Adrenal gland (tissue), 12 donors: ENCODE data around the gene FCN1. TPM values are rescaled to one million over a fixed set of nuclear protein-coding genes. Genes with fewer than 3 reads are reported as not detected.

Source experiments
- DNase-seq, 7 donors: peaks; one replicate each; pipeline ENCODE4 v3.0.0-alpha.2; 2019 to 2020
- H3K27ac ChIP-seq, 5 donors: fragments of 200-600 bp; sonication (generic) in 4 of 5; 1 replicate in 3 of 5; 2 replicates in 2 of 5; pipeline versions ENCODE4 v1.5.1 to v1.8.0; 2016 to 2020; ENCODE audit warnings: mild to moderate bottlenecking in 1 of 5
- H3K27me3 ChIP-seq: fragments of 200-600 bp; 2 replicates; pipeline ENCODE4 v1.8.0; 2021
- H3K36me3 ChIP-seq, 2 donors: fragments of 200-600 bp; replicated peaks in 1 of 2; 1 replicate in 1 of 2; 2 replicates in 1 of 2; pipeline versions ENCODE4 v1.5.1 to v1.8.0; 2018 to 2022
- H3K4me1 ChIP-seq, 2 donors: fragments of 200-600 bp; replicated peaks in 1 of 2; 1 replicate in 1 of 2; 2 replicates in 1 of 2; pipeline versions ENCODE4 v1.5.1 to v1.8.0; 2018 to 2021
- H3K4me3 ChIP-seq, 4 donors: fragments of 200-600 bp; sonication (generic) in 3 of 4; one replicate each; pipeline ENCODE4 v1.5.1; 2016 to 2018
- H3K9me3 ChIP-seq, 3 donors: fragments of 200-600 bp; sonication (generic) in 1 of 3; replicated peaks in 1 of 3; 1 replicate in 2 of 3; 2 replicates in 1 of 3; pipeline versions ENCODE4 v1.5.1 to v1.8.0; 2016 to 2021
- CTCF ChIP-seq, 6 experiments: fragments of 450-650 bp in 4 of 6; fragments of 200-600 bp in 2 of 6; sonication (generic) in 1 of 6; IDR thresholded peaks; 1 replicate in 5 of 6; 2 replicates in 1 of 6; pipeline versions ENCODE4 v1.5.1 to v1.8.0; 2016 to 2021; ENCODE audit warnings: antibody characterized with exemption in 6 of 6, mild to moderate bottlenecking in 2 of 6, moderate library complexity in 1 of 6
- POLR2A ChIP-seq, 2 donors: fragments of 450-650 bp; IDR thresholded peaks; one replicate each; pipeline ENCODE4 v1.6.1; 2017; ENCODE audit warnings: antibody characterized with exemption in 2 of 2, mild to moderate bottlenecking in 2 of 2, moderate library complexity in 1 of 2
- WGBS, 4 donors: extraction: QIAGEN DNeasy Blood & Tissue Kit in 2 of 4; methylation state at CpG; one replicate each; pipeline versions ENCODE4 v1.1.5 to v1.1.7; 2013 to 2017; 5-methylcytosine and 5-hydroxymethylcytosine counted together
- intact Hi-C, 2 donors: fragments of 100-400 bp; cut with DNase I; formaldehyde crosslinking; loops; one replicate each; pipeline versions ENCODE4 v1.14.1 to v1.15.0; 2022 to 2023
- polyA plus RNA-seq, 3 donors: library from polyadenylated mRNA; stranded (reverse); fragments of 200-250 nt in 2 of 3; fragments of 350-450 nt in 1 of 3; fragmentation: Illumina TruSeq in 1 of 3; extraction: RNeasy Lipid Tissue Mini Kit (QIAGEN cat#74804) in 1 of 3; gene quantifications; one replicate each; pipeline ENCODE4 v1.2.3, GENCODE V29; 2013 to 2014
- total RNA-seq, 9 donors: library from RNA; depleted of rRNA in 4 of 9; stranded (reverse); fragments of >200 nt in 4 of 9; fragments of 120-200 nt in 1 of 9; fragmentation: NEBNext Ultra II Directional in 1 of 9; extraction: Animal tissue kit (Norgen Biotek cat#: 25700) in 1 of 9; gene quantifications; one replicate each; pipeline versions ENCODE4 v1.1.0 to v1.2.4, GENCODE V29; 2013 to 2023
- donor health status: healthy with polysubstance abuse.
- donor health status: Bipolar disorder and iron deficiency.
- donor health status: DM: yes; HTN: yes; CAD: no.
- donor health status: DM: no; HTN: no; CAD: no.
- donor health status: DM: no; HTN: no; CAD: no.
- donor health status: DM: yes; HTN: yes; CAD: no.

The FCN1 gene
- total and polyA plus RNA-seq, 12 donors: 0.57 to 7.0 (median 2.4) TPM; not detected in 1

DNA sequence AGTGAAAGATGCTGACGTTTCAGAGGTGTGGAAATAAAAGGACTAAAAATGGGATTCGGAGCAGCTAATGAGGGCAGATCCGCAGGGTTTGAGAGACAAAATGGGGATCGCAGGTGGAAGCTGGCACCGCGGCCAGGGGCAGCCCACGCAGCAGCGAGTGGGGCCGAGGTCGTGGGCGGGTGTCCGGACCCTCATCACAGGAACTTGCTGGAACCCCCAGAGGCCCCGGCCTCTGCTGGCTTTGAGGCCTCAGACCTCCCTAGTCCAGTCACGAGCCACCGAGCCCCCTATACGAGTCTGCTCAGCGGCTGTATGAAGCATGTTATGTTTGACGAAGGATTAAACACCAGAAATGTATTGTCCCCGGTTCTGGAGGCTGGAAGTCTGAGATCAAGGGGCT lies 45.8 kb upstream of the FCN1 start:
- Histone ChIP-seq H3K4me3 (no peak overlapping the region), H3K27ac (no peak overlapping the region), H3K27me3 (peaks cover 4% of the 10 kb centered on the region), H3K4me1 (peaks cover 0 to 5% of the 10 kb centered on the region in 2 donors), H3K36me3 (no peaks in the 10 kb centered on the region), H3K9me3 (no peaks in the 10 kb centered on the region)
- intact Hi-C loops: loop anchor here in 1 of 2 donors (10.0 kb wide), 1 partner anchor 189 kb away; no protein-coding TSS in a partner anchor
- TF ChIP-seq POLR2A (IDR thresholded peaks at IDR 0.05): no peak
- TF ChIP-seq CTCF (IDR thresholded peaks at IDR 0.05): no peak
- 91 to 96% (median 94%) methylated on average over 14 to 19 of the region's 19 CpGs for WGBS, 4 donors
- DNase-seq: no peak

GRCh38 chr9:134962973-134963364 lies 45.3 kb upstream of the FCN1 start:
- Histone ChIP-seq H3K4me3 (no peak overlapping the region), H3K36me3 (no peaks in the 10 kb centered on the region), H3K9me3 (no peaks in the 10 kb centered on the region), H3K27me3 (no peaks in the 10 kb centered on the region), H3K4me1 (peaks cover 0 to 5% of the 10 kb centered on the region in 2 donors), H3K27ac (no peak overlapping the region)
- intact Hi-C loops: loop anchor here in 1 of 2 donors (10.0 kb wide), 1 partner anchor 188 kb away; no protein-coding TSS in a partner anchor
- WGBS, 4 donors: 87 to 95% (median 93%) methylated on average over 9 to 19 of the region's 19 CpGs
- TF ChIP-seq POLR2A (IDR thresholded peaks at IDR 0.05) (no peak), CTCF (IDR thresholded peaks at IDR 0.05) (no peak)
- DNase-seq: no peak

DNA sequence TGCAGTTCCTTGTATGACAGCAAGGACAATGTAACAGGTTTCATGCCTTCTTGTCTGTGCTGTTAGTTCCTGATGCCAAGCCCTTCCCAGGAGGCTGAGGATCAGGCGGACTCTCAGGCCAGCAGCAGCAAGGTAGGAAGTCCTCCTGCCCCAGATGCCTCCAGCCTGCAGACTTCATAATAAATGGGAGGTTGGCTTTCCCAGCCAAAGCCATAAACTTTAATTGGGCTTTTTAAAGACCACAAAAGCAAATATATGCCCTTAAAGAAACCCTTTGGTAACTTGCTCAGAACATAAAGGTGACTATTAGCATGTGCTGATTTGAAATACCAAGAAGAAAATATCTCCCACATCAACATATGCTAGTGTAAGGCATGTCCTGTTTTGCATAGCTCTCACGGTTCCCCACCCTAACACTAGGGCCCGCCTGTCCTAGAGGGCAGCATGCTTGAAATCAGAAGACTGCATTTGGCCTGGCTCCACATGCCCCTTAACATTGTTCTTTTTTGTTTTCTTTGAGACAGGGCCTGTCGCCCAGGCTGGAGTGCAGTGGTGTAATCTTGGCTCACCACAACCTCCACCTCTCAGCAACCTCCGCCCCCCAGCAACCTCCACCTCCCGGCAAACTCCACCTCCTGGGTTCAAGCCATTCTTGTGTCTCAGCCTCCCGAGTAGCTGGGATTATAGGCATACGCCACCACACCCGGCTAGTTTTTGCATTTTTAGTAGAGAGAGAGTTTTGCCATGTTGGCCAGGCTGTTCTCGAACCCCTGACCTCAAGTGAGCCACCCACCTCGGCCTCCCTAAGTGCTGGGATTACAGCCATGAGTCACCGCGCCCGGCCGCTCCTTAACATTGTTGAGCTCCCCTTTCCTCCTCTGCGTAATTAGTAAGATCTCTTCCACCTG lies 44.6 kb upstream of the FCN1 start:
- H3K9me3 ChIP-seq: no peaks in the 10 kb centered on the region
- no peak overlapping the region for H3K4me3 ChIP-seq
- TF ChIP-seq POLR2A (IDR thresholded peaks at IDR 0.05): no peak
- TF ChIP-seq CTCF (IDR thresholded peaks at IDR 0.05): no peak
- 79 to 83% (median 82%) methylated on average over 16 of the region's 16 CpGs for whole genome bisulfite sequencing, 4 donors
- no peak overlapping the region for H3K27ac ChIP-seq
- intact Hi-C loops: loop anchor here in 1 of 2 donors (10.0 kb wide), 1 partner anchor 188 kb away; no protein-coding TSS in a partner anchor
- H3K4me1 ChIP-seq: peaks cover 0 to 5% of the 10 kb centered on the region in 2 donors
- H3K27me3 ChIP-seq: no peaks in the 10 kb centered on the region
- no peaks in the 10 kb centered on the region for H3K36me3 ChIP-seq
- no peak for DNase-seq

DNA sequence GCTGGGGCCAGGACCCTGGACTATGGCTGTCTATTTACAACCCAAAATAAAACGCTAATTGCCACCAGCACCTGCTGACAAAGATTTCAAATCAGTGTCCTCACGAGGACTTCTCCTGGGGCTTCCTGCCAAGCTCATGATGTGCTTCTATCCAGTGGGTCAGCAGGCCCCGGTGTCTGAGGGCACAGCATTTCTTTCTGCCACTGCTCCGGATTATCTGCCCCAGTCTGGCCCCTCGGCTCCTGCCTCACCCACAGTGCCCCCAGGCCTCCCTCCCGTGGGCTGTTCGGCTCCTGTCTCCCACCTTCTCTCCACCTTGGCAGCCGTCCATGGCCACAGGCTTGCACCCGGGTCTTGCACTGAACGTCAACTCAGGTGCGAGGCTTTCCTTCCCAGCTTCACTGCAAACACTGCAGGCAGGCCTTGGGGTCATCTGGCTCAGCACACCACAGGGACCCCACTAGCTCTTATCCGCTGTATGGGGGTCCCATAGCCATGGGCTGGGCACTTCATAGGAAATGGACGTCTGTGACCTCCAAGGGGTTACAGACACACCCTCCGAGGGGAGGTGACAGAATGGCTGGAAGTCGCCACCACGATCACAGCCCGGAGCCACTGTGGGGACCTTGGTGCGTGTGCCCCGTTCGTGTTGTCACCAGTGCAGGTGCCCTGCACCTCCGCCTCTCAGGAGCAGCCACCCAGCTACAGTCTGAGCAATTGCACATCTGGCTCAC lies 43.8 kb upstream of the FCN1 start:
- H3K27me3 ChIP-seq: no peaks in the 10 kb centered on the region
- peaks cover 0 to 5% of the 10 kb centered on the region in 2 donors for H3K4me1 ChIP-seq
- H3K9me3 ChIP-seq: no peaks in the 10 kb centered on the region
- H3K4me3 ChIP-seq: no peak overlapping the region
- intact Hi-C loops: loop anchor here in 1 of 2 donors (10.0 kb wide), 1 partner anchor 187 kb away; no protein-coding TSS in a partner anchor
- H3K36me3 ChIP-seq: no peaks in the 10 kb centered on the region
- TF ChIP-seq POLR2A (IDR thresholded peaks at IDR 0.05) (no peak), CTCF (IDR thresholded peaks at IDR 0.05) (no peak)
- peak in 1 of 7 donors; percentile 7 for DNase-seq
- WGBS, 4 donors: 66 to 88% (median 80%) methylated on average over 10 to 21 of the region's 21 CpGs
- H3K27ac ChIP-seq: no peak overlapping the region
